ENCODE measurements around the gene PDZD4. TPM values are rescaled to one million over a fixed set of nuclear protein-coding genes. Genes with fewer than 3 reads are reported as not detected.

The PDZD4 gene
- total and polyA plus RNA-seq, 2 of the 4 experiments (the other 2 are of a cell fraction): under 0.01 to 0.38 TPM

DNA sequence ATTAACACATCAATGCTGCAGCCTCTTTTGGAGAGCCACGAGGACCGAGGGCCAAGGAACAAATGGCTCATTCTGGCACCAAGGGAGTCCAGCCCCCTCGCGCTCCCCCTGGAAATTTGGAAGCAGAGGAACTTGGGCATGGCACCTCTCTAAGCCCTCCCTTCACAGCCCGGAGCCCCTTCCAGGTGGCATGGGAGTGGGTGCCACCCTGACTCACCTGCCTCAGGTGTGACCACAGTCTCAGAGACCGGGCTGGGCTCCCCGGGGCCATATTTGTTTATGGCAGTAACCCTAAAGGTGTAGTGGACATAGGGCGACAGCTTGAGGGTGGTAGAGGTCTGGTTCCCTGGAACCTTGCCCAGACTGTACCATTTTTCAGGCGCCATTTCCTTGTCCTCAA lies 36.8 kb upstream of the PDZD4 start (continued):
- TF ChIP-seq CEBPB (IDR thresholded peaks at IDR 0.05; ENCODE audit: low read depth, low read length): no peak

DNA sequence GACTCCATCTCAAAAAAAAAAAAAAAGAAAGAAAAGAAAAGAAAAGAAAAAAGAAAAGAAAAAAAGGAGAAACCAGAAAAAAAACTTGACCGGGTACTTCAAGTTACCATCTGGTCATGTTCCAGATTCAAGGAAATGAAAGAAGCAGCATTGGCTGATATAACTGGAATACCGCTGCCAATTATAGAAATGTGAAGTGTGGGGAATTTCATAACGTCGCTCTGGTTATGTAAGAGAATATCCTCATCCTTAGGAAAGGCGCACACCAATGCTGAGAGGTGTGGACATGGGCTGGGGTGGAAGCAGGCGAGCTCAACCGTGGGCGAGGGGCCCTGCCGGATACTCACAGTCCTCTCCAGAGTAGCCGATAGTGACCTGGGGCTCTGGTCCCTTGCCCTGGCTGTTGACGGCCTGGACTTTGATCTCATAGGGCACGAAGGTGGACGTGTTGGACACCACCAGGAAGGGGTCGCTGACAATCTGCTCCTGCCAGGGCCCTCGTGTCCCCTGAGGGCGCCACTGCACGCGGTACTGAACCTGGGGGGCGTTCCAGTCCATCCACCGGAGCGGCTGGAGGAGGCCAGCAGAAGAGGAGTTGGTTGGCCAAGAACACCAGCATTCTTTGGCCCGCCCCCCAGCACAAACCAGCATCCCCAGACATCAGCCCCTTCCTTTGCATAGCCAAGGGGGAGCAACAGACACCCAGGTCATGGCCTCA lies 36.1 kb upstream of the PDZD4 start:
- Histone ChIP-seq H2AK5ac (ENCODE audit: low read depth, low read length) (no peak overlapping the region), H2BK20ac (ENCODE audit: low read depth, low read length) (no peak overlapping the region), H3K36me3 (ENCODE audit: control insufficient read depth, insufficient read depth, low read length) (no peaks in the 10 kb centered on the region), H3K27ac (ENCODE audit: insufficient read depth, low read length) (no peak overlapping the region), H4K8ac (ENCODE audit: low read depth in 2 of 2, low read length in 2 of 2) (no peak overlapping the region), H2BK120ac (ENCODE audit: low read depth, low read length) (no peak overlapping the region), H3K9me3 (ENCODE audit: control insufficient read depth, insufficient read depth, low read length) (peaks cover 7% of the 10 kb centered on the region), H3K27me3 (ENCODE audit: control insufficient read depth, insufficient read depth, low read length) (peaks cover 20% of the 10 kb centered on the region), H4K91ac (ENCODE audit: insufficient read depth, low read depth, low read length) (no peak overlapping the region), H3K56ac (ENCODE audit: extremely low read depth, insufficient read depth, low read length) (no peak overlapping the region), H3K23ac (ENCODE audit: low read depth, low read length) (no peak overlapping the region), H4K20me1 (ENCODE audit: insufficient read depth, low read length) (no peaks in the 10 kb centered on the region), H3K79me1 (ENCODE audit: low read depth in 1 of 2, low read length in 2 of 2) (no peaks in the 10 kb centered on the region), H3K14ac (replicated peaks; ENCODE audit: low read depth, low read length) (no peak overlapping the region), H2AK9ac (replicated peaks; ENCODE audit: low read depth, low read length, poor library complexity) (no peak overlapping the region), H2BK15ac (ENCODE audit: low read depth, low read length) (no peak overlapping the region), H3K9ac (ENCODE audit: low read depth, low read length) (no peak overlapping the region), H3K4ac (ENCODE audit: low read depth, low read length) (no peak overlapping the region), H3K4me3 (ENCODE audit: insufficient read depth, low read depth, low read length) (no peak overlapping the region), H3K18ac (ENCODE audit: low read depth, low read length) (no peak overlapping the region), H4K5ac (ENCODE audit: low read depth, low read length) (no peak overlapping the region), H3K4me1 (ENCODE audit: control insufficient read depth, insufficient read depth, low read length) (no peaks in the 10 kb centered on the region), H2BK5ac (ENCODE audit: low read depth, low read length, poor library complexity, severe bottlenecking) (no peak overlapping the region), H2AFZ (replicated peaks; ENCODE audit: low read length, poor library complexity) (no peak overlapping the region), H3K9me1 (ENCODE audit: insufficient read depth, low read length) (no peaks in the 10 kb centered on the region), H3K4me2 (ENCODE audit: low read depth, low read length) (no peak overlapping the region)
- intact Hi-C loops (cut with micrococcal nuclease): no loop called here
- no peak for ATAC-seq (ENCODE audit: low read depth)
- 68% methylated on average over 12 of the region's 22 CpGs; no CpG with 5 or more reads in 1 of the 2 experiments for WGBS, 2 experiments (ENCODE audit: extremely low coverage in 2 of 2, insufficient read length in 1 of 2)
- dilution Hi-C loops (cut with HindIII; ENCODE audit: low sequenced_read_pairs, unreplicated experiment): no loop called here
- in situ Hi-C loops (cut with MboI; ENCODE audit: low sequenced_read_pairs): no loop called here
- ChIA-PET CTCF (no interaction called here), POLR2A (ENCODE audit: unreplicated experiment) (no interaction called here)
- no TSS peak for BruUV-seq (replicated peaks)
- no peak for TF ChIP-seq RAD21 (IDR thresholded peaks at IDR 0.05; ENCODE audit: low read length)
- TF ChIP-seq, protein P1, sequence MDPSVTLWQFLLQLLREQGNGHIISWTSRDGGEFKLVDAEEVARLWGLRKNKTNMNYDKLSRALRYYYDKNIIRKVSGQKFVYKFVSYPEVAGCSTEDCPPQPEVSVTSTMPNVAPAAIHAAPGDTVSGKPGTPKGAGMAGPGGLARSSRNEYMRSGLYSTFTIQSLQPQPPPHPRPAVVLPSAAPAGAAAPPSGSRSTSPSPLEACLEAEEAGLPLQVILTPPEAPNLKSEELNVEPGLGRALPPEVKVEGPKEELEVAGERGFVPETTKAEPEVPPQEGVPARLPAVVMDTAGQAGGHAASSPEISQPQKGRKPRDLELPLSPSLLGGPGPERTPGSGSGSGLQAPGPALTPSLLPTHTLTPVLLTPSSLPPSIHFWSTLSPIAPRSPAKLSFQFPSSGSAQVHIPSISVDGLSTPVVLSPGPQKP (IDR thresholded peaks at IDR 0.05; ENCODE audit: borderline replicate concordance, low read depth, low read length): no peak
- no peak for DNase-seq

Measured in IMR-90 (cell line).